HFFc6 (cell line): ENCODE measurements around the gene PPP1R16B. TPM values are rescaled to one million over a fixed set of nuclear protein-coding genes. Genes with fewer than 3 reads are reported as not detected.

Experiments
- DNase-seq: peaks from one replicate; pipeline ENCODE4 v3.0.0-alpha.2; 2018
- H3K27ac Mint-ChIP-seq: 2 replicates; pipeline ENCODE4 v1.8.0; 2020; ENCODE audit warnings: mild to moderate bottlenecking, mixed read lengths
- H3K27me3 Mint-ChIP-seq: 2 replicates; pipeline ENCODE4 v1.8.0; 2021; ENCODE audit warnings: mild to moderate bottlenecking, moderate library complexity, mixed read lengths; ENCODE audit not compliant: insufficient read depth
- H3K36me3 Mint-ChIP-seq: 2 replicates; pipeline ENCODE4 v1.8.0; 2021; ENCODE audit warnings: low read depth, mixed read lengths
- H3K4me1 Mint-ChIP-seq: 2 replicates; pipeline ENCODE4 v1.8.0; 2020; ENCODE audit warnings: low read depth, mixed read lengths
- H3K4me3 Mint-ChIP-seq: 2 replicates; pipeline ENCODE4 v1.8.0; 2020; ENCODE audit warnings: mild to moderate bottlenecking, moderate library complexity, mixed read lengths
- H3K9me3 Mint-ChIP-seq: 2 replicates; pipeline ENCODE4 v1.8.0; 2020; ENCODE audit warnings: mild to moderate bottlenecking, mixed read lengths
- CTCF ChIP-seq: fragments of 200-600 bp; sonication (generic); IDR thresholded peaks from 2 replicates; pipeline ENCODE4 v1.5.0; 2021; ENCODE audit warnings: antibody characterized with exemption, mild to moderate bottlenecking
- total RNA-seq, 6 experiments: library from RNA; stranded (reverse); fragmentation: NEBNext Ultra II Directional; extraction: Animal tissue kit (Norgen Biotek cat#: 25700); gene quantifications; 2 replicates in 1 of 6; 3 replicates in 5 of 6; pipeline ENCODE4 v1.2.3, GENCODE V29; 2021

PPP1R16B gene
- total RNA-seq, 6 experiments from 2014 or later, result not detected

GRCh38 chr20:38770970-38771369, 34.5 kb upstream of the PPP1R16B start:
- H3K27me3 Mint-ChIP-seq, result no peaks in the 10 kb centered on the region; the same call in 1 of the 2 replicates
- DNase-seq, result no peak
- no peak for TF ChIP-seq CTCF
- H3K4me3 Mint-ChIP-seq, result no peak overlapping the region
- H3K9me3 Mint-ChIP-seq, result no peaks in the 10 kb centered on the region
- H3K27ac Mint-ChIP-seq, result no peak overlapping the region
- H3K4me1 Mint-ChIP-seq, result peaks cover 3% of the 10 kb centered on the region
- peaks cover 30% of the 10 kb centered on the region for H3K36me3 Mint-ChIP-seq

- no peak for TF ChIP-seq CTCF
- H3K36me3 Mint-ChIP-seq, result peaks cover 30% of the 10 kb centered on the region
Observed at GRCh38 chr20:38771621-38772020, 33.9 kb upstream of the PPP1R16B start.

GRCh38 chr20:38774167-38774566, 31.3 kb upstream of the PPP1R16B start:
- DNase-seq, result no peak
- Mint-ChIP-seq H3K4me1 (no peaks in the 10 kb centered on the region), H3K9me3 (no peaks in the 10 kb centered on the region), H3K36me3 (peaks cover 22% of the 10 kb centered on the region), H3K4me3 (no peak overlapping the region), H3K27me3 (no peaks in the 10 kb centered on the region; the same call in 1 of the 2 replicates), H3K27ac (no peak overlapping the region)
- no peak for TF ChIP-seq CTCF

More at GRCh38 chr20:38771621-38772020, 33.9 kb upstream of the PPP1R16B start:
- no peaks in the 10 kb centered on the region for H3K9me3 Mint-ChIP-seq
- H3K4me3 Mint-ChIP-seq, result no peak overlapping the region
- no peaks in the 10 kb centered on the region; the same call in 1 of the 2 replicates for H3K27me3 Mint-ChIP-seq
- no peak overlapping the region for H3K27ac Mint-ChIP-seq
- H3K4me1 Mint-ChIP-seq, result no peaks in the 10 kb centered on the region
- no peak for DNase-seq

GRCh38 chr20:38776363-38776762, 29.1 kb upstream of the PPP1R16B start:
- no peaks in the 10 kb centered on the region for H3K27me3 Mint-ChIP-seq
- H3K4me1 Mint-ChIP-seq, result peaks cover 6% of the 10 kb centered on the region
- no peak overlapping the region for H3K4me3 Mint-ChIP-seq
- TF ChIP-seq CTCF, result no peak
- no peak for DNase-seq
- H3K36me3 Mint-ChIP-seq, result peaks cover 21% of the 10 kb centered on the region
- H3K9me3 Mint-ChIP-seq, result no peaks in the 10 kb centered on the region
- H3K27ac Mint-ChIP-seq, result no peak overlapping the region

- peaks cover 6% of the 10 kb centered on the region for H3K4me1 Mint-ChIP-seq
- H3K9me3 Mint-ChIP-seq, result no peaks in the 10 kb centered on the region
- H3K36me3 Mint-ChIP-seq, result peaks cover under 1% of the 10 kb centered on the region; the same call in 1 of the 2 replicates
- no peak for TF ChIP-seq CTCF
- no peak overlapping the region for H3K4me3 Mint-ChIP-seq
- no peaks in the 10 kb centered on the region for H3K27me3 Mint-ChIP-seq
- no peak for DNase-seq
- no peak overlapping the region for H3K27ac Mint-ChIP-seq
Observed at GRCh38 chr20:38779247-38780097, 26.0 kb upstream of the PPP1R16B start.
